A673 (cell line): ENCODE results near the gene PHC2. TPM values are rescaled to one million over a fixed set of nuclear protein-coding genes. Genes with fewer than 3 reads are reported as not detected.

Experiments
- BruUV-seq: library from RNA; stranded (reverse); fragments of 400-500 nt; replicated peaks from 2 replicates; lab custom pipeline; 2021; lab: Mats Ljungman, UMichigan
- CTCF ChIA-PET: fragments of 300-600 bp; sonication (Branson Sonifier 250); formaldehyde crosslinking; loops from one replicate; lab custom pipeline; 2022; ENCODE audit warnings: antibody characterized with exemption; lab: Charles Lee
- POLR2A ChIA-PET: fragments of 300-600 bp; sonication (Branson Sonifier 250); formaldehyde crosslinking; loops from one replicate; lab custom pipeline; 2022; ENCODE audit warnings: antibody characterized with exemption; ENCODE audit not compliant: low non-redundant PET; lab: Charles Lee
- DNase-seq: peaks from one replicate; pipeline ENCODE4 v3.0.0-alpha.2; 2015; ENCODE audit warnings: low spot score
- H3K27ac ChIP-seq: fragments of 200-600 bp; sonication (generic); 2 replicates; pipeline ENCODE4 v1.5.1; 2016; ENCODE audit warnings: mixed run types, low read depth, mild to moderate bottlenecking, mixed read lengths, antibody characterized with exemption, low read length; ENCODE audit not compliant: poor library complexity, severe bottlenecking
- H3K27me3 ChIP-seq: fragments of 200-600 bp; sonication (generic); replicated peaks from 2 replicates; pipeline ENCODE4 v1.6.1; 2017; ENCODE audit warnings: mixed run types, low read depth, mild to moderate bottlenecking, mixed read lengths, antibody characterized with exemption, low read length; ENCODE audit not compliant: insufficient read depth, poor library complexity
- H3K36me3 ChIP-seq: fragments of 200-600 bp; sonication (generic); 2 replicates; pipeline ENCODE4 v1.6.1; 2016; ENCODE audit warnings: mixed run types, mild to moderate bottlenecking, mixed read lengths, antibody characterized with exemption, low read length; ENCODE audit not compliant: insufficient read depth, poor library complexity, severe bottlenecking
- H3K4me1 ChIP-seq: fragments of 200-600 bp; sonication (generic); 2 replicates; pipeline ENCODE4 v1.6.1; 2017; ENCODE audit warnings: mixed run types, mild to moderate bottlenecking, mixed read lengths, antibody characterized with exemption, low read length; ENCODE audit not compliant: insufficient read depth, poor library complexity, severe bottlenecking
- H3K4me3 ChIP-seq: fragments of 200-600 bp; sonication (generic); 2 replicates; pipeline ENCODE4 v1.5.1; 2016; ENCODE audit warnings: low read depth, mixed run types, mild to moderate bottlenecking, mixed read lengths, low read length; ENCODE audit not compliant: poor library complexity, severe bottlenecking
- H3K9me3 ChIP-seq: fragments of 200-600 bp; sonication (generic); 2 replicates; pipeline ENCODE4 v1.6.1; 2016; ENCODE audit warnings: mixed run types, low read depth, mild to moderate bottlenecking, mixed read lengths, antibody characterized with exemption, low read length; ENCODE audit not compliant: poor library complexity, severe bottlenecking
- CTCF ChIP-seq: fragments of 300-800, 200-600 bp; sonication (generic); conservative IDR thresholded peaks from 2 replicates; pipeline ENCODE4 v1.5.1; 2017; ENCODE audit warnings: low read depth, mild to moderate bottlenecking, antibody characterized with exemption, low read length, moderate library complexity, mixed read lengths
- EZH2 ChIP-seq: fragments of 200-600 bp; sonication (generic); IDR thresholded peaks from 2 replicates; pipeline ENCODE4 v1.6.1; 2017; ENCODE audit warnings: borderline replicate concordance, low read depth, mild to moderate bottlenecking, mixed read lengths, antibody characterized with exemption, low read length; ENCODE audit not compliant: poor library complexity, severe bottlenecking
- intact Hi-C: fragments of 100-400 bp; cut with micrococcal nuclease; formaldehyde crosslinking; loops from one replicate; pipeline ENCODE4 v1.10.0; 2022; ENCODE audit not compliant: unreplicated experiment
- total RNA-seq: library from RNA; stranded (reverse); gene quantifications from 2 replicates; pipeline ENCODE4 v1.2.3, GENCODE V29; 2021

The PHC2 gene
- total RNA-seq, 1 experiment from 2014 or later = 136 TPM

GRCh38 chr1:33369081-33369480 is 61.8 kb downstream of the PHC2 start:
- no peak for DNase-seq
- Histone ChIP-seq H3K4me3 (no peak overlapping the region), H3K27ac (no peak overlapping the region), H3K4me1 (peaks cover 21% of the 10 kb centered on the region), H3K9me3 (no peaks in the 10 kb centered on the region), H3K36me3 (no peaks in the 10 kb centered on the region), H3K27me3 (no peaks in the 10 kb centered on the region)
- ChIA-PET POLR2A (no interaction called here), CTCF (interaction anchor here (2.5 kb wide), 1 partner anchor 74 kb away, joined by 10 read pairs; no protein-coding TSS in a partner anchor)
- BruUV-seq = no TSS peak
- intact Hi-C loops = loop anchor here (5.0 kb wide), 1 partner anchor 103 kb away; the partner anchor contains the start of gene ZSCAN20
- TF ChIP-seq EZH2 (no peak), CTCF (no peak)

GRCh38 chr1:33368431-33368830 is 62.5 kb downstream of the PHC2 start:
- Histone ChIP-seq H3K27me3 (no peaks in the 10 kb centered on the region), H3K4me1 (peaks cover 25% of the 10 kb centered on the region), H3K4me3 (no peak overlapping the region), H3K36me3 (no peaks in the 10 kb centered on the region), H3K9me3 (no peaks in the 10 kb centered on the region), H3K27ac (no peak overlapping the region)
- BruUV-seq = no TSS peak
- ChIA-PET POLR2A (no interaction called here), CTCF (interaction anchor here (2.5 kb wide), 1 partner anchor 73 kb away, joined by 10 read pairs; no protein-coding TSS in a partner anchor)
- DNase-seq = no peak
- TF ChIP-seq CTCF (no peak), EZH2 (no peak)
- intact Hi-C loops = loop anchor here (5.0 kb wide), 1 partner anchor 104 kb away; the partner anchor contains the start of gene ZSCAN20

GRCh38 chr1:33367485-33368405 is 63.1 kb downstream of the PHC2 start:
- TF ChIP-seq CTCF (peak; percentile 96), EZH2 (no peak)
- ChIA-PET POLR2A (no interaction called here), CTCF (interaction anchor here (0.6 to 2.5 kb wide), 2 partner anchors 72 to 279 kb away, joined by 4 to 10 read pairs; no protein-coding TSS in a partner anchor)
- intact Hi-C loops = loop anchor here (5.0 kb wide), 1 partner anchor 105 kb away; the partner anchor contains the start of gene ZSCAN20
- Histone ChIP-seq H3K4me3 (no peak overlapping the region), H3K4me1 (peaks cover 32% of the 10 kb centered on the region), H3K36me3 (no peaks in the 10 kb centered on the region), H3K9me3 (no peaks in the 10 kb centered on the region), H3K27me3 (no peaks in the 10 kb centered on the region), H3K27ac (no peak overlapping the region)
- peak; percentile 87 for DNase-seq
- no TSS peak for BruUV-seq
